Mesothelial cell of epicardium (in vitro differentiated cells): ENCODE measurements around the gene ATP5MG. TPM values are rescaled to one million over a fixed set of nuclear protein-coding genes. Genes with fewer than 3 reads are reported as not detected.

ENCODE experiments used
- DNase-seq, 2 experiments: peaks; one replicate each; pipeline ENCODE4 v3.0.0; 2021; ENCODE audit warnings: low spot score in 2 of 2; ENCODE audit not compliant: unreplicated experiment in 2 of 2
- H3K27ac Mint-ChIP-seq: 2 replicates; pipeline ENCODE4 v1.8.0; 2021; ENCODE audit warnings: mixed read lengths
- H3K27me3 Mint-ChIP-seq: 2 replicates; pipeline ENCODE4 v1.8.0; 2021; ENCODE audit warnings: low read depth, mixed read lengths
- H3K36me3 Mint-ChIP-seq: 2 replicates; pipeline ENCODE4 v1.8.0; 2021; ENCODE audit warnings: mixed read lengths
- H3K4me1 Mint-ChIP-seq: 2 replicates; pipeline ENCODE4 v1.8.0; 2021; ENCODE audit warnings: mixed read lengths
- H3K4me3 Mint-ChIP-seq: 2 replicates; pipeline ENCODE4 v1.8.0; 2021; ENCODE audit warnings: mild to moderate bottlenecking, moderate library complexity, mixed read lengths
- H3K9me3 Mint-ChIP-seq: 2 replicates; pipeline ENCODE4 v1.8.0; 2021; ENCODE audit warnings: mixed read lengths
- CTCF ChIP-seq: fragments of 200-600 bp; sonication (generic); IDR thresholded peaks from one replicate; pipeline ENCODE4 v1.5.0; 2021; ENCODE audit warnings: antibody characterized with exemption; ENCODE audit not compliant: unreplicated experiment
- total RNA-seq: library from RNA; stranded (reverse); gene quantifications from 3 replicates; pipeline ENCODE4 v1.2.1, GENCODE V29; 2021

The ATP5MG gene
- total RNA-seq, 1 donor from 2014 or later: 180 TPM

GRCh38 chr11:118379497-118379896 is 21.9 kb upstream of the ATP5MG start:
- DNase-seq: no peak
- no peaks in the 10 kb centered on the region for H3K9me3 Mint-ChIP-seq
- H3K4me3 Mint-ChIP-seq: no peak overlapping the region
- H3K27me3 Mint-ChIP-seq: no peaks in the 10 kb centered on the region
- no peak overlapping the region for H3K27ac Mint-ChIP-seq
- TF ChIP-seq CTCF: no peak
- H3K4me1 Mint-ChIP-seq: no peaks in the 10 kb centered on the region
- H3K36me3 Mint-ChIP-seq: peaks cover 41% of the 10 kb centered on the region

- peaks cover 36% of the 10 kb centered on the region for H3K36me3 Mint-ChIP-seq
- no peak for TF ChIP-seq CTCF
- H3K27ac Mint-ChIP-seq: no peak overlapping the region
- no peaks in the 10 kb centered on the region for H3K27me3 Mint-ChIP-seq
- DNase-seq: no peak
- H3K4me1 Mint-ChIP-seq: no peaks in the 10 kb centered on the region
- no peak overlapping the region for H3K4me3 Mint-ChIP-seq
- H3K9me3 Mint-ChIP-seq: no peaks in the 10 kb centered on the region
These were observed 20.8 kb upstream of the ATP5MG start for GRCh38 chr11:118380571-118380970.

- no peaks in the 10 kb centered on the region for H3K27me3 Mint-ChIP-seq
- no peaks in the 10 kb centered on the region for H3K9me3 Mint-ChIP-seq
- no peak overlapping the region for H3K27ac Mint-ChIP-seq
- peaks cover 32% of the 10 kb centered on the region for H3K36me3 Mint-ChIP-seq
- no peaks in the 10 kb centered on the region for H3K4me1 Mint-ChIP-seq
- DNase-seq: no peak
- TF ChIP-seq CTCF: no peak
- H3K4me3 Mint-ChIP-seq: no peak overlapping the region
These were observed 18.5 kb upstream of the ATP5MG start for GRCh38 chr11:118382954-118383353.

GRCh38 chr11:118383657-118384056 is 17.7 kb upstream of the ATP5MG start:
- no peak for DNase-seq
- Mint-ChIP-seq H3K4me3 (no peak overlapping the region), H3K4me1 (no peaks in the 10 kb centered on the region), H3K9me3 (no peaks in the 10 kb centered on the region), H3K27me3 (no peaks in the 10 kb centered on the region), H3K27ac (no peak overlapping the region), H3K36me3 (peaks cover 32% of the 10 kb centered on the region)
- no peak for TF ChIP-seq CTCF

GRCh38 chr11:118396097-118396501 is 5.3 kb upstream of the ATP5MG start:
- H3K27me3 Mint-ChIP-seq: no peaks in the 10 kb centered on the region
- no peaks in the 10 kb centered on the region for H3K9me3 Mint-ChIP-seq
- peaks cover 16% of the 10 kb centered on the region for H3K36me3 Mint-ChIP-seq
- no peak for DNase-seq
- TF ChIP-seq CTCF: no peak
- H3K4me1 Mint-ChIP-seq: peaks cover 5% of the 10 kb centered on the region
- H3K27ac Mint-ChIP-seq: no peak overlapping the region
- no peak overlapping the region for H3K4me3 Mint-ChIP-seq

- Mint-ChIP-seq H3K36me3 (peaks cover 11% of the 10 kb centered on the region), H3K9me3 (no peaks in the 10 kb centered on the region), H3K4me1 (peaks cover 11% of the 10 kb centered on the region), H3K27me3 (no peaks in the 10 kb centered on the region), H3K27ac (no peak overlapping the region), H3K4me3 (no peak overlapping the region)
- TF ChIP-seq CTCF: no peak
- DNase-seq: no peak
These were observed 4.0 kb upstream of the ATP5MG start for GRCh38 chr11:118397448-118397847.
